RWPE2 (cell line): Measurements from ENCODE around the gene HILPDA.

Source experiments
- ATAC-seq: fragments of 200-7000 bp; cut with Tn5 transposase; 3 replicates; pipeline ENCODE4 v1.9.1; 2021; ENCODE audit warnings: low read depth
- DNase-seq: peaks from one replicate; pipeline ENCODE4 v3.0.0-alpha.2; 2020; ENCODE audit warnings: low spot score
- H3K27ac ChIP-seq: fragments of 450-650 bp; 2 replicates; pipeline ENCODE4 v1.5.1; 2017; ENCODE audit warnings: mild to moderate bottlenecking; ENCODE audit not compliant: poor library complexity, severe bottlenecking
- H3K27me3 ChIP-seq: fragments of 250-450 bp; sonication (Bioruptor Pico); 2 replicates; pipeline ENCODE4 v1.5.1; 2021; ENCODE audit warnings: mild to moderate bottlenecking, moderate library complexity; ENCODE audit not compliant: insufficient read depth, poor library complexity, severe bottlenecking
- H3K36me3 ChIP-seq: fragments of 250-450 bp; sonication (Bioruptor Pico); 2 replicates; pipeline ENCODE4 v1.5.1; 2020; ENCODE audit warnings: low read depth, mild to moderate bottlenecking, moderate library complexity
- H3K4me1 ChIP-seq: fragments of 250-450 bp; sonication (Bioruptor Pico); 2 replicates; pipeline ENCODE4 v1.5.1; 2021; ENCODE audit warnings: mild to moderate bottlenecking, moderate library complexity; ENCODE audit not compliant: insufficient read depth, poor library complexity, severe bottlenecking
- H3K4me3 ChIP-seq: fragments of 250-450 bp; sonication (Bioruptor Pico); 2 replicates; pipeline ENCODE4 v1.5.1; 2021; ENCODE audit warnings: mild to moderate bottlenecking, moderate library complexity; ENCODE audit not compliant: severe bottlenecking
- H3K9me3 ChIP-seq: fragments of 250-450 bp; sonication (Bioruptor Pico); 2 replicates; pipeline ENCODE4 v1.5.1; 2021; ENCODE audit warnings: mild to moderate bottlenecking, moderate library complexity; ENCODE audit not compliant: severe bottlenecking
- TF ChIP-seq, protein P1 (sequence below): fragments of 450-650 bp; IDR thresholded peaks from one replicate; pipeline ENCODE4 v1.5.1; 2017; ENCODE audit warnings: mild to moderate bottlenecking, moderate library complexity; ENCODE audit not compliant: poor library complexity, severe bottlenecking

Gene HILPDA

DNA sequence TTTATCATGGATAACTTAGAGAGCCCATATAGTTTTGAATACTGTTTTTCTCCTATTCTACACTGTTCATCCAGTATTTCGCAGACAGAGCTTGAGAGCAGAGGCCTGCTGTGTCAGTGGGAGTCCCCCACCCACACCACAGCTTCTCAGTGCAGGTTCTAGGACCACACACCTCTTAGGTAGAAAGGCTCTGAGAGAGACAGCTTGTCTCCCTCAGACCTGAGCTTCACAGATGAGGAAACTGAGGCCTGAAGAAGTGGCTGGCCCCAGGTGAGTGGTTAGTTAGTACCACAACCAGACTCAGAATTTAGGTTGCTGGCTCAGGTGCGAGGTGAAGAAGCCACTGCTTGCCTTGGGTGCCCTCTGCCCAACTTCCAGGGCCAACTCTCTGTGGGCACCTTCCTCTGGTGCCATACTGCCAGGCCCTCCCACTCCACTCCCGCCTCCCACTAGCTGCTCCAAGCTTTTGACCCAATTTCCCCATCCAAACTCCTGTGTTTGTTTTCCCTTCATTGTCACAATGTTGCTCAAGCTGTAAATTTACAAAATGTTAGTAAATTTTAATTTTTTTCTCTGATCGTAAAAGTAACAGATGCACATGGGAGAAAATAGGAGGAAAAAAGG lies 7.6 kb upstream of the HILPDA start:
- Histone ChIP-seq H3K4me3 (no peak overlapping the region), H3K27ac (no peak overlapping the region), H3K4me1 (no peaks in the 10 kb centered on the region), H3K27me3 (no peaks in the 10 kb centered on the region), H3K36me3 (no peaks in the 10 kb centered on the region), H3K9me3 (no peaks in the 10 kb centered on the region)
- no peak for DNase-seq
- TF ChIP-seq, protein P1, sequence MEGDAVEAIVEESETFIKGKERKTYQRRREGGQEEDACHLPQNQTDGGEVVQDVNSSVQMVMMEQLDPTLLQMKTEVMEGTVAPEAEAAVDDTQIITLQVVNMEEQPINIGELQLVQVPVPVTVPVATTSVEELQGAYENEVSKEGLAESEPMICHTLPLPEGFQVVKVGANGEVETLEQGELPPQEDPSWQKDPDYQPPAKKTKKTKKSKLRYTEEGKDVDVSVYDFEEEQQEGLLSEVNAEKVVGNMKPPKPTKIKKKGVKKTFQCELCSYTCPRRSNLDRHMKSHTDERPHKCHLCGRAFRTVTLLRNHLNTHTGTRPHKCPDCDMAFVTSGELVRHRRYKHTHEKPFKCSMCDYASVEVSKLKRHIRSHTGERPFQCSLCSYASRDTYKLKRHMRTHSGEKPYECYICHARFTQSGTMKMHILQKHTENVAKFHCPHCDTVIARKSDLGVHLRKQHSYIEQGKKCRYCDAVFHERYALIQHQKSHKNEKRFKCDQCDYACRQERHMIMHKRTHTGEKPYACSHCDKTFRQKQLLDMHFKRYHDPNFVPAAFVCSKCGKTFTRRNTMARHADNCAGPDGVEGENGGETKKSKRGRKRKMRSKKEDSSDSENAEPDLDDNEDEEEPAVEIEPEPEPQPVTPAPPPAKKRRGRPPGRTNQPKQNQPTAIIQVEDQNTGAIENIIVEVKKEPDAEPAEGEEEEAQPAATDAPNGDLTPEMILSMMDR: no peak
- no peak for ATAC-seq

DNA sequence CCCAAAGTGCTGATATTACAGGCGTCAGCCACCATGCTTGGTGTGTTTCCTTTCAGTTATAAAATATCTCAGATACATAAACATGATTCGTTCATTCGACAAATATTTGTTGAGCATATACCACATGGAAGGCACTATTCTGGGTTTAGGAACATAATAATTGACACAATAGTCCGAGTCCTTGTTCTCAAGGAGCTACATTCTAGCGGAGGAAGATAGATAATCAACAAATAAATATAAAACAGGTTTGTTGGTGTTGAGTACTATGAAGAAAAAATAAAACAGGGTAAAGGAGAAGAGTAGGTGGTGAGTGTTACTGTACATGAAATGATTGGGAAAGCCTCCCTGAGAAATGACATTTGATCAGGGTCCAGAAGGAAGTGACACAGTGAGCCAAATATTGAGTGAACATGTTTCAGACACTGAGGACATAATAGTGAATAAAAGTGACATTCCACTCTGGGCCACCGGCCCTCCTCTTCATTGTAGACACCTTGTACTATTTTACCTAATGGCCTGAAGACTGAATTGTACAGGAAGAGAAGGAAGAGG lies 6.9 kb upstream of the HILPDA start:
- H3K9me3 ChIP-seq: no peaks in the 10 kb centered on the region
- H3K27me3 ChIP-seq: no peaks in the 10 kb centered on the region
- H3K36me3 ChIP-seq: no peaks in the 10 kb centered on the region
- H3K27ac ChIP-seq: no peak overlapping the region
- H3K4me3 ChIP-seq: no peak overlapping the region
- no peak for DNase-seq
- TF ChIP-seq, protein P1: no peak
- H3K4me1 ChIP-seq: no peaks in the 10 kb centered on the region
- ATAC-seq: no peak

DNA sequence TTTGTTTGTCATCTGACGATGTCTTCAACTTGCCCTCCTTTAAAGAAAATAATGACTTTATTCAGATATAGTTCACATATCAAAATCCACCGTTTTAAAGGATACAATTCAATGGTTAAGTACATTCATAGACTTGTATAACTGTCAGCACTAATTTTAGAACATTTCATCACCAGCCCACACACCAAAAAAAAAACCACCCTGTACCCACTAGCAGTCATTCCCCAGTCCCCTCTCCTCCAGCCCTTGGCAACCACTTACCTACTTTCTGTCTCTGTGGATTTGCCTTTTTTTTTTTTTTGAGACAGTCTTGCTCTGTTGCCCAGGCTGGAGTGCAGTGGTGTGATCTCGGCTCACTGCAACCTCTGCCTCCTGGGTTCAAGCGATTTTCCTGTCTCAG lies 5.3 kb upstream of the HILPDA start:
- H3K4me1 ChIP-seq: no peaks in the 10 kb centered on the region
- DNase-seq: no peak
- H3K36me3 ChIP-seq: no peaks in the 10 kb centered on the region
- TF ChIP-seq, protein P1: no peak
- no peak overlapping the region for H3K4me3 ChIP-seq
- H3K27ac ChIP-seq: no peak overlapping the region
- ATAC-seq: no peak
- H3K27me3 ChIP-seq: no peaks in the 10 kb centered on the region
- no peaks in the 10 kb centered on the region for H3K9me3 ChIP-seq

DNA sequence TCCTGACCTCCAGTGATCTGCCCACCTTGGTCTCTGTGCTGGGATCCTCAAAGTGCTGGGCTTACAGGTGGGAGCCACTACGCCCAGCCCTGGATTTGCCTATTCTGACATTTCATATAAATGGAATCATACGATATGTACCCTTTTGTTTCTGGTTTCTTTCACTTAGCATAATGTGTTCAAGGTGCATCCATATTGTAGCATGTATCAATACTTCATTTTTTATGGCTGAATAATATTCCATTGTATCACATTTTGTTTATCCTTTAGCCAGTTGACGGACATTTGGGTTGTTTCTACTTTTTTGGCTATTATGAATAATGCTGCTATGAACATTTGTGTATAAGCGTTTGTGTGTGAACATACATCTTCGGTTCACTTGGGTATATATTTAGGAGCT lies 4.8 kb upstream of the HILPDA start:
- no peaks in the 10 kb centered on the region for H3K4me1 ChIP-seq
- DNase-seq (no peak), ATAC-seq (no peak)
- TF ChIP-seq, protein P1: no peak
- H3K4me3 ChIP-seq: no peak overlapping the region
- no peak overlapping the region for H3K27ac ChIP-seq
- H3K36me3 ChIP-seq: no peaks in the 10 kb centered on the region
- no peaks in the 10 kb centered on the region for H3K27me3 ChIP-seq
- no peaks in the 10 kb centered on the region for H3K9me3 ChIP-seq

DNA sequence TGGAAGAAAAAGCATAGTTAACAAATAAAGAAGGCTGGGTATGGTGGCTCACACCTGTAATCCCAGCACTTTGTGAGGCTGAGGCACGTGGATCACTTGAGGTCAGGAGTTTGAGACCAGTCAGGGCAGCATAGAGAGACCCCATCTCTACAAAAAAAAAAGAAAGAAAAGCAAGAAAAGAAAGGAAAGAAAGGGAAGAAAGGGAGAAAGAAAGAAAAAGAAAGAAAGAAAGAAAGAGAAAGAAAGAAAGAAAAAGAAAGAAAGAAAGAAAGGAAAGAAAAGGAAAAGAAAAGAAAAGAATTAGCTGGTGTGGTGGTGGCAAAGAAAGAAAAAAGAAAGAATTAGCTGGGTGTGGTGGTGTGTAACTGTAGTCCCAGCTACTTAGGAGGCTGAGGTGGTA lies 3.1 kb upstream of the HILPDA start:
- H3K36me3 ChIP-seq: peaks cover 7% of the 10 kb centered on the region
- ATAC-seq (no peak), DNase-seq (no peak)
- H3K4me1 ChIP-seq: no peaks in the 10 kb centered on the region
- no peak overlapping the region for H3K27ac ChIP-seq
- no peak overlapping the region for H3K4me3 ChIP-seq
- no peaks in the 10 kb centered on the region for H3K27me3 ChIP-seq
- TF ChIP-seq, protein P1: no peak
- H3K9me3 ChIP-seq: no peaks in the 10 kb centered on the region
